PFSK-1 (cell line): Measurements from ENCODE around the gene PAX2.

Experiments used
- FOXP2 ChIP-seq: optimal IDR thresholded peaks from 2 replicates; pipeline ENCODE3; 2011; ENCODE audit warnings: borderline replicate concordance, control low read depth, inconsistent platforms; ENCODE audit not compliant: insufficient read depth; ENCODE audit errors: extremely low read length, extremely low read depth
- POLR2AphosphoS5 ChIP-seq: IDR thresholded peaks from 2 replicates; pipeline ENCODE4 v1.6.1; 2012; ENCODE audit warnings: low read depth, mild to moderate bottlenecking, control low read depth, low read length, moderate library complexity
- SIN3A ChIP-seq: IDR thresholded peaks from 2 replicates; pipeline ENCODE4 v1.6.1; 2012; ENCODE audit warnings: mild to moderate bottlenecking, low read length, moderate library complexity, borderline replicate concordance; ENCODE audit not compliant: insufficient read depth
- TAF1 ChIP-seq: IDR thresholded peaks from 2 replicates; pipeline ENCODE4 v1.6.1; 2012; ENCODE audit warnings: low read length, control low read depth, borderline replicate concordance; ENCODE audit not compliant: insufficient read depth
- TF ChIP-seq, protein P1 (sequence below), 2 experiments: IDR thresholded peaks; 2 replicates each; pipeline versions ENCODE4 v1.6.1 to v1.8.0; 2011 to 2012; ENCODE audit warnings: low read depth in 2 of 2, low read length in 2 of 2, control low read depth in 1 of 2, inconsistent platforms in 1 of 2, mild to moderate bottlenecking in 1 of 2, moderate library complexity in 1 of 2; ENCODE audit not compliant: insufficient read depth in 1 of 2

PAX2 gene

DNA sequence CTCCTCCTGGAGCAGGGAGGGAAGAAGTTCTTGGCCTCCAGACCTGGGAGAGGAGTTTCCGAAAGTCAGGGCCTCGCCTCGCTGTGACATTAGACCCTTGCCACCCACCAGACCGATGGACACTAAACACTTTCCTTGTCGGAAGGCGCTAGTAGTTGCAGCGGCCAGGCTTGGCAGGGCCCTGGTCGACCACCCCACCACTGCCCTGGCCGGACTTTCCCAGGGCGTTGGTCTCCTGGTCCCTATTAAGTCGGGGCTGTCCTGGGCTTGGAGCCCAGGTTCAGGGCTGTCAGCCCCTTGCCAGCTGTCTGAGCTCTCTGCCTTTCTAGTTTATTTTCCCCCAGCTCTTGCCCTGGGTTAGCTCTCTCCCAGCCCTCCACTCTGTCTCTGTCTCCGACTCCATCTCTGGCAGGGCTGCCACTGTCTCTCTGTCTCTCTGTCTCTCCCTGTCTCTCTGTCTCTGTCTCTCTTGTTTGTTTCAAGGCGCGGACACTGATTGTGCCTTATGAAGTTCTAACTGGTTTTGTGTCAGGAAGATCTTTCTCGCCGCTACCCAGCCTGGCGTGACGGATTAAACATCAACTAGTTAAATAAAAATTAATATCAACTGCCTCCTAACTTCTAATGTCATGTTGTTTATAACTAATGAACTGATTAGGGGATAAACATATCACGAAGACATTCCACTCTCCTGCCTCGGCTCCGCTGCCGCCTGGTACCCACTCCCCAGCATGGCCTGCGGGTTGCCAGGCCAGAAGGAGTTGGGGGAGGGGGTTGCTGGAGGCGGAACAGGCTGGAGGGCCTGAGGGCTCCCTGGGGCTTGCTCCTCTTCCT, 13.8 kb upstream of the PAX2 start:
- TF ChIP-seq TAF1 (no peak), FOXP2 (no peak), POLR2AphosphoS5 (no peak), SIN3A (no peak)
- TF ChIP-seq, protein P1, sequence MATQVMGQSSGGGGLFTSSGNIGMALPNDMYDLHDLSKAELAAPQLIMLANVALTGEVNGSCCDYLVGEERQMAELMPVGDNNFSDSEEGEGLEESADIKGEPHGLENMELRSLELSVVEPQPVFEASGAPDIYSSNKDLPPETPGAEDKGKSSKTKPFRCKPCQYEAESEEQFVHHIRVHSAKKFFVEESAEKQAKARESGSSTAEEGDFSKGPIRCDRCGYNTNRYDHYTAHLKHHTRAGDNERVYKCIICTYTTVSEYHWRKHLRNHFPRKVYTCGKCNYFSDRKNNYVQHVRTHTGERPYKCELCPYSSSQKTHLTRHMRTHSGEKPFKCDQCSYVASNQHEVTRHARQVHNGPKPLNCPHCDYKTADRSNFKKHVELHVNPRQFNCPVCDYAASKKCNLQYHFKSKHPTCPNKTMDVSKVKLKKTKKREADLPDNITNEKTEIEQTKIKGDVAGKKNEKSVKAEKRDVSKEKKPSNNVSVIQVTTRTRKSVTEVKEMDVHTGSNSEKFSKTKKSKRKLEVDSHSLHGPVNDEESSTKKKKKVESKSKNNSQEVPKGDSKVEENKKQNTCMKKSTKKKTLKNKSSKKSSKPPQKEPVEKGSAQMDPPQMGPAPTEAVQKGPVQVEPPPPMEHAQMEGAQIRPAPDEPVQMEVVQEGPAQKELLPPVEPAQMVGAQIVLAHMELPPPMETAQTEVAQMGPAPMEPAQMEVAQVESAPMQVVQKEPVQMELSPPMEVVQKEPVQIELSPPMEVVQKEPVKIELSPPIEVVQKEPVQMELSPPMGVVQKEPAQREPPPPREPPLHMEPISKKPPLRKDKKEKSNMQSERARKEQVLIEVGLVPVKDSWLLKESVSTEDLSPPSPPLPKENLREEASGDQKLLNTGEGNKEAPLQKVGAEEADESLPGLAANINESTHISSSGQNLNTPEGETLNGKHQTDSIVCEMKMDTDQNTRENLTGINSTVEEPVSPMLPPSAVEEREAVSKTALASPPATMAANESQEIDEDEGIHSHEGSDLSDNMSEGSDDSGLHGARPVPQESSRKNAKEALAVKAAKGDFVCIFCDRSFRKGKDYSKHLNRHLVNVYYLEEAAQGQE (IDR thresholded peaks at IDR 0.05; ENCODE audit: insufficient read depth in 1 of 2, low read depth in 2 of 2, low read length in 2 of 2) = no peak

DNA sequence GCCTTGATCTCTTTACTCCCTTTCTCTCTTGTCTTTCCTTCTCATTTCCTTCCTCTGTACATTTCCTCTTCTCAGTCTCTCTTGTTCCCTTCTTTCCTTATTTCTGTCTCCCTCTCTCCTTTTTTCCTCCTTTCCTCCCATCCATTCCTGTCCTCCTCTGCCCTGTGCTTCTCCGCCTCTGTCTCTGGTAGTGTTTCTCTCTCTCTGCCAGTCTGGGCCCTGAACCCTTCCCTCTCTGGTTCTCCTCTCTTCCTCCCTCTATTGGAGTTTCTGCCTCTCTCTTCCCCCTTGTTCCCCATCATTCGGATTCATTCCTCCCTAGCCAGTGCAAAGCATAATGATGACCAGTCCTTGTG, 13.2 kb upstream of the PAX2 start:
- TF ChIP-seq, protein P1 (IDR thresholded peaks at IDR 0.05; ENCODE audit: insufficient read depth in 1 of 2, low read depth in 2 of 2, low read length in 2 of 2) = no peak
- TF ChIP-seq TAF1 (no peak), FOXP2 (no peak), POLR2AphosphoS5 (no peak), SIN3A (no peak)

DNA sequence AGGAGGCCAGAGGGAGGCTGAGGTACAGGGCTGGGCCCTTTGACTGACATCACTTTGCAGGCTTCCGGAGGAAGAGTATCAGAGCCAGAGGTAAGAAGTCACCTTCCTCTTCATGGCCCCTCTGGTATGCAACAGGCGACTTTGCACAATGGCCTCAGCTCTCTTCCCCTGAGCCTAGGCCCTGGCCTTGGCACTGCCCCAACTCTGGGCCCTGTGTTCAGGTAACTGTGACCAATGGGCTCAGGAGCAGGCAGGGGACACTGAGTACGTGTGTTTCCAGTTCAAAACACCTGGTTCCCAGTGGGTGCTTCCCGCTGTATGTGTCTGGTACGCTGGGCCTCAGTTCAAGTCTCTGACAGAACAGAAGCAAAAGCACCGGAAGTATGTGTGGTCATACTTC, 12.1 kb upstream of the PAX2 start:
- TF ChIP-seq FOXP2 (no peak), TAF1 (no peak), SIN3A (no peak), POLR2AphosphoS5 (no peak)
- TF ChIP-seq, protein P1 (IDR thresholded peaks at IDR 0.05; ENCODE audit: insufficient read depth in 1 of 2, low read depth in 2 of 2, low read length in 2 of 2) = no peak

DNA sequence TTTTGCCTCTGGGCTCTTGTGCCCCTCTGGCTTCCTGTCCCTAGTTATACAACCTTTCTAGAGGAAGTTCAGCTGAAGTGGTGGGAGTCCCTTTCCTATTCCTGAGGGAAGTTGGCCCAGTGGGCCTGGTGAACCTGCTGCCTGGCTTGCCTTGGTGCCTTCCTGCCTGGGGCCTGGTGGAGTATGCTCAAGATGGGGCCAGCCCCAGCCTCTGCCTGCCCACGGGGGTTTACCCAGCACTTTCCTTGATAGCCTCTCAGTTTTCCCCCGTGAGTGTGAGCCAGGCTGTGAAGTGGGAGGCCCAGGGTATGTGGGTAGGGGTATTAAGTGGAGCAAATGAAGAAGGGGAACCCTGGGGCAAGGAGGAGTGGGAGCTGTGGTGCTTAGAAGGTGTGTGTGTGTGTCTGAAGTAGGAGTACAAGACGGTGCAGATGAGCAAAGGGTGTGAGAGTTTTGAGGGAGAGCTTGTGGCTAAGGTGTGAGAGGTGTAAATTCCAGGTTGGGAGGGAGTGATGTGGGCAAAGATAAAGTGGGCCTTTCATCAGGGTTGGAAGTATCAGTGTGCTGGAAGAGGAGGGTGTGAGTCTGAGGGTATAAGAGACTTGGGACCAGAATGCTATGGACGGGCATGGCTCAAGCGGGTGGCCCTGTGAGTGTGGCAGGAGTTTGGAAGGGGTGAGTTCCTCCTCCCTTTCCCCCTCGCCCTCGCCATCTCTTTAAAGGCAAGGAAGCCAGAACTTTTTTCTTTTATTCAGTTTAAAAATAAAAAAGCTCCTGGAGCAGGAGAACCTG, 10.9 kb upstream of the PAX2 start:
- no peak for TF ChIP-seq TAF1
- TF ChIP-seq, protein P1 (IDR thresholded peaks at IDR 0.05; ENCODE audit: insufficient read depth in 1 of 2, low read depth in 2 of 2, low read length in 2 of 2) = no peak
- no peak for TF ChIP-seq FOXP2
- no peak for TF ChIP-seq POLR2AphosphoS5
- no peak for TF ChIP-seq SIN3A

DNA sequence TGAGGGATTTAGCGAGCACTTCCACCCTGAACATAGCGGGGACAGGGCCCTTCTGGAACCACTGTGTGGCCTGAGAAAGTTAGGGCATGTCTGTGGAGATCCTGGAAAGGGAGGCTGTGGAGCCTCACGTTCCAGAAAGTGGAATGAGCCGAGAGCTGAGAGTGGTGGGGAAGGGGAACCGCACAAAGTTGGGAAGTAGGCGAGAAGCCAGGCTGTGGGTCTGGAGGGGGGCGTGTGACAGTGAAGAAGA, 10.4 kb upstream of the PAX2 start:
- TF ChIP-seq POLR2AphosphoS5 (no peak), TAF1 (no peak), FOXP2 (no peak), SIN3A (no peak)
- TF ChIP-seq, protein P1 (IDR thresholded peaks at IDR 0.05; ENCODE audit: insufficient read depth in 1 of 2, low read depth in 2 of 2, low read length in 2 of 2) = no peak
